Daoy (cell line): ENCODE results near the gene TIAL1. TPM values are rescaled to one million over a fixed set of nuclear protein-coding genes. Genes with fewer than 3 reads are reported as not detected.
"Not testable (repeated sequence)": the region's sequence is repeated elsewhere in the genome, so short reads cannot be mapped to it uniquely, and the experiment has no call there.

ENCODE experiments used
- DNase-seq: peaks from one replicate; pipeline ENCODE4 v3.0.0-alpha.2; 2015; ENCODE audit warnings: low read depth
- total RNA-seq: library from RNA; depleted of rRNA; stranded (reverse); fragments of >200 nt; shearing (Covaris generic); gene quantifications from 2 replicates; pipeline ENCODE4 v1.2.3, GENCODE V29; 2014

TIAL1 gene
- total RNA-seq, 1 experiment from 2014 or later = 40.4 TPM

DNA sequence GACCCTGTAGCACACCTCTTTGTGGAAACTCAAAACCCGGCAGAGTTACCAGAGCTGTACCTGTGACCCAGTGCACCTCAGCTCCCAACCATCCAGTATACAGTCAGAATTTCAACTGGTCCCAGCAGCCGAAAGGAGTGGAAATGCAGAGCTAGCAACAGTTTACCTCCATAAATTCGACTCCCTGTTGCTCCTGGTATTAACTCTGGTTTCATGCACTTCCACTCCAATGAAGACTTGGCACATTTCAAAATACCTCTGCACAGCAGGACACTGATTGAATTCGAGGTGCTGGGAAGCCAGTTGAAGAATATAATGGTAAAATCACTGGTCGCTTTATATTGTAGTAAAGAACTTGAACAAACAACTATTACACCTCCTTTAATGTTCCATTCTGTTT, 17.9 kb upstream of the TIAL1 start:
- no peak for DNase-seq

DNA sequence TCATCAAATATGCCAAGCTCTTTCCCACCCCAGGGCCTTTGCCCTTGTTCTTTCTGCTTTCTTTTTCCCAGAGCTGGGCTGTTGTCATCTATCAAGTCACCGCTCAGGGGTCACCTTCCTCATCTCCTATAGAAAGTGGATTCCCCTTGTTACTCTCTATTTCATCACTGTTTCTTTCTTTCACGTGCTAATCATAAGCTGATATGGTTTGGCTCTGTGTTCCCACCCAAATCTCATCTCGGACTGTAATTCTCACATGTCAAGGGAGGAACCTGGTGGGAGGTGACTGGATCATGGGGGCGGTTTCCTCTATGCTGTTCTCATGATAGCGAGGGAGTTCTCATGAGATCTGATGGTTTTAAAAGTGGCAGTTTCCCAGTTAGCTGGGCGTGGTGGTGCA, 17.0 kb upstream of the TIAL1 start:
- DNase-seq = no peak

DNA sequence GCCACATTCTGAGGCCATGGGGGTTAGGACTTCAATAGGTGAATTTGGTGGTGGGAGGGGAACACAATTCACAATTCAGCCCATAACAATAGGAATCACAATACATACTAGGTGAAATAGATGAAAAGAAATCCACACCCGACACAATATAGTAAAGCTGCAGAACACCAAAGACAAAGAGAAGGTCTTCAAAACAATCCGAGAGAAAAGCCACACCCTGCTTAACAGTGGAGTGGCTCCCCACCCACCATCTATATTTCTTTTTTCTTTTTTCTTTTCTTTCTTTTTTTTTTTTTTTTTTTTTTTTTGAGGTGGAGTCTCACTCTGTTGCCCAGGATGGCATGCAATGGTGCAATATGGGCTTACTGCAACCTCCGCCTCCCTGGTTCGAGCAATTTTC, 14.7 kb upstream of the TIAL1 start:
- no peak for DNase-seq

DNA sequence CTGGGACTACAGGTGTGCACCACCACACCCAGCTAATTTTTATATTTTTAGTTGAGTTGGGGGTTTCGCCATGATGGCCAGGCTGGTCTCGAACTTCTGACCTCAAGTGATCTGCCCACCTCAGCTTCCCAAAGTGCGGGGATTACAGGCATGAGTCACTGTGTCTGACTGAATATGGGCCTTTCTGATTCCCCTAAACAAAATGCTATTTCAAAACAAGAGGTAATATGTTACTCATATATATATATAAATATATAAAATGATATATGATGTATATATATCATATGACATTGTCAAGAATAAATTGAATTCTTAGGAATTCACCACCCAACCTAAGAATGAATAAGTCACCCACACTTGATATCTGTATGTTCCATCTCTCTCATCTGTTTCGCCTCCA, 12.8 kb upstream of the TIAL1 start:
- no peak for DNase-seq

DNA sequence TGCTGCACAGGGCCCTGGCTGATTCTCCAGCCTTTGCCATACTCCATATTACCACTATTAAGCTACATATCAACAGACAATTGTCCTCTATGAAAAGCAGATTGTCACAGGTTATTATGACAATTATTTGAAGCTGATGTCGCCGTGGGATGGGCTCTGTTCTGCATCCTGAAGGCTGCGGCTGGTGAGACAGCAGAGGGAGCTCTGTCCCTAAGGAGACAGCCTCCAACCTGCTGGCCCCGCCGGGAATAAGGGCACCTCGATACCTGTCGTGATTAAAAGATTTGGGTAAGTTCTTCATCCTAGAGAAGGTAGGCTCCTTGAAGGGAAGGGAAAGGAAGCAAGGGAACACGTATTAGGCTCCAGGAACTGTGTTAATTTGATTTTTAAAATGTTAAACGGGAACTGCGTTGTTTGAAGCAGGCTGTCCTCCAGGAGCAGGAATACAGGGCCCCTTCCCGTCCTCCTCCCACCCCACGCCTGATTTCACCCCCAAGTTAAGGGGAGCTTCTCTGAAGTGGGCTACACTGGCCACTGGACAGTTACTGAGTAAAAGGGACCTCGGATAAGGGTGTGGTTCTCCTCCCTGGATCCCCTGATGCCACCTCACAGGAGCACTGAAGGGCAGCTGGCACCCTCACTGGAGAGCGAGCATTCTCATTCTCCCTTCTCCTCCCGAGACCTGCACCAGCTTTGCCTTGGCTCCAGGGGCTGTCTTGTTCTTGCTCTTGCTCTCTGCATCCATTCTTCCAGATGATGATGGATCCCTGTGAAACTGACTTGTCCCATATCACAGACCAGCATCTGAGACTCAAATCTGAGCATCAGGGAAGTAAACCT, 11.8 kb upstream of the TIAL1 start:
- DNase-seq = peak; percentile 33

DNA sequence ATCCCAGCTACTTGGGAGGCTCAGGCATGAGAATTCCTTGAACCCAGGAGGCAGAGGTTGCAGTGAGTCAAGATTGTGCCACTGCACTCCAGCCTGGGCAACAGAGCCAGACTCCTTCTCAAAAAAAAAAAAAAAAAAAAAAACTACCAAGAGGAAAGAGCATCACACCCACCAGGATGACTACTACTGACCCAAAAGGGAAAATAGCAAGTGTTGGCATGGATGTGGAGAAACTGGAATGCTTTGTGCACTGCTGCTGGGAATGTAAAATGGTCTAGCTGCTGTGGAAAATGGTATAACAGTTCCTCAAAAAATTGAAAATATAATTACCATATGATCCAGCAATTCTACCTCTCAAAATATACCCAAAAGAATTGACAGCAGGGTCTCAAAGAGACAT, 7.7 kb upstream of the TIAL1 start:
- no peak for DNase-seq

DNA sequence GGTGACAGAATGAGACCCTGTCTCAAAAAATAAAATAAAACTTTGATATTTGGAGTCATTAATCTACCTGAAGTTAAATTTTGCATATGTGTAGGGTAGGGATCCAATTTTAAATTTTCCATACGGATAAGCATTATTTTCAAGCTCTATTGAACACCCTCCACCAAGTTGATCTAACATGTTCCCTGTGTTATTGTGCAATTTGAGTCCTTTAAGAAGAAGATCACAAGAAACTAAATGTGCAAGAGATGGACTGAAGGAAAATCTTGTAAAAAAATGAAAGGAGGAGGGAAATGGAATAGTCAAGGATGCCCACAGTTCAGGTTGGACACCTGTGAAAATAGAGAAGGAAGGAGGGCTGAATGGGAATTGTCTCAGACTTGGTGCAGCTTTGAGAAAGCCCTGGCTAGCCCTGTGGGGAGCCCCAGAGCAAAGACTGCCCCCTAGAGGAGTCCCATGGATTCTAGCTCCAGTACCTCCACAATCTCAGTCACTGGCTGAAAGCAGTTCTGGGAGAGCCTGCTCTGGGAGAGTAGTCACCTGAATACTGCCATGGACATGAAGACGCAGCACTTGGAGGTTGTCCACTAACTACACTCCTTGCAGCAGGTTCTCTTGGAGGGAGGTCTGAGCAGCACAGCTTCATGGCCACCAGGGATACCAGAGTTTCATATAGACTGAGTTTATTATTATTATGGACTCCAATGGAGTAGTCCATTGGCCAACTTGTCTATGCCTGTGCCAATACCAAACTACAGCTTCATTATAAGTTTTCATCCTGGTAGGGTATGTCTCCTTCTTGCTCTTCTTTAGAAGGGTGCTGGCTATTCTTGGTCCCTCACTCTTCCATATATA, 5.7 kb upstream of the TIAL1 start:
- DNase-seq = peak; percentile 20

DNA sequence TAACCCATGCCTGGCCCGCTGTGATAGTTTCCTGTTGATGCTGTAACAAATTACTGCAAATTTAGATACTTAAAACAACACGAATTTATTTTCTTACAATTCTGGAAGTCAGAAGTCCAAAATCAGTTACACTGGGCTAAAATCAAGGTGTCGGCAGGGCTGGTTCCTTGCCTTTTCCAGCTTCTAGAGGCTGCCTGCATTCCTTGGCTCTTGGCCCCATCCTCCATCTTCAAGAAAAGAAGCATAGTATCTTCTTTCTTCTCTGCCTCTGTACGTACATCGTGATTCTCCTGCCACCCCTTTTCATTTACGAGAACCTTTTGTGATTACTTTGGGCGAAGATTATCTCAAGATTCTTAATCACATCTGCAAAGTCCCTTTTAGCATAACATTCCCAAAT, 1.6 kb upstream of the TIAL1 start:
- no peak for DNase-seq

DNA sequence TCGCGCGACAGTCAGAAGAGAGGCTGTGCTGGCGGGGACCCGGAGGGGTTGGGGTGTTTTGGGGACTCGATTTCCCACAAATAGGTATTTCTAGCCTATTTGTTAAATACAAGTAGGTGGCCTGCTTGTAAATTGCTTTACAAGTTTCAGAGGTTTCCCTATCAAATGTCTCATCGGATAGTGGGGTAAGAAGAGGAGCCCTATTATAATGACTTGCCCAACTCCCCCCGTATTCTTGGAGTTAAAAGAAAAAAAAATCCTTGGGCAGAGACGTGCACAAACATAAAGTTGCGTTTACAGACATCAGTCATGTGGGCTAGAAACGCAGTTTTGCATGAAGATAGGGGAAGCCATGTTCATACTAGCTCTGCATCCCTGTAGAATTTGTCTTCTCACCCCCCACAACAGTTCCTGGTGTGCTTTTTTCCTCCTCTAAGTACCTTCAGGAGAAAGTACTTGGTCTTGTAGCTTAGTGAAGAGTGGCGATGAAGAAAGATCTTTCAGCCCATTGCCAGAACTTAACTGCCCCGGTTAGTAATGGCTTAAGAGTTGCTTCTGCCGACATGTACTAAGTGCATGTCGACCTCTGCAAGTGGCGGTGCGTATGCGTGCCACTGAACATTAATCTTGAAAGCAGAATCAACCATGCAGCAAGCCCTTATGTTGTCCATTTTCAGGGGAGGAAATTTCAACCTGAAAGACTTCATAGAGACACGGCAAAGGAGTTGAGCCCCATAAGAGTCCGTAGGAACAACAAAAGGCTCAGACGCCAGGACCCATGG, 832 bp upstream of the TIAL1 start:
- DNase-seq = no peak

DNA sequence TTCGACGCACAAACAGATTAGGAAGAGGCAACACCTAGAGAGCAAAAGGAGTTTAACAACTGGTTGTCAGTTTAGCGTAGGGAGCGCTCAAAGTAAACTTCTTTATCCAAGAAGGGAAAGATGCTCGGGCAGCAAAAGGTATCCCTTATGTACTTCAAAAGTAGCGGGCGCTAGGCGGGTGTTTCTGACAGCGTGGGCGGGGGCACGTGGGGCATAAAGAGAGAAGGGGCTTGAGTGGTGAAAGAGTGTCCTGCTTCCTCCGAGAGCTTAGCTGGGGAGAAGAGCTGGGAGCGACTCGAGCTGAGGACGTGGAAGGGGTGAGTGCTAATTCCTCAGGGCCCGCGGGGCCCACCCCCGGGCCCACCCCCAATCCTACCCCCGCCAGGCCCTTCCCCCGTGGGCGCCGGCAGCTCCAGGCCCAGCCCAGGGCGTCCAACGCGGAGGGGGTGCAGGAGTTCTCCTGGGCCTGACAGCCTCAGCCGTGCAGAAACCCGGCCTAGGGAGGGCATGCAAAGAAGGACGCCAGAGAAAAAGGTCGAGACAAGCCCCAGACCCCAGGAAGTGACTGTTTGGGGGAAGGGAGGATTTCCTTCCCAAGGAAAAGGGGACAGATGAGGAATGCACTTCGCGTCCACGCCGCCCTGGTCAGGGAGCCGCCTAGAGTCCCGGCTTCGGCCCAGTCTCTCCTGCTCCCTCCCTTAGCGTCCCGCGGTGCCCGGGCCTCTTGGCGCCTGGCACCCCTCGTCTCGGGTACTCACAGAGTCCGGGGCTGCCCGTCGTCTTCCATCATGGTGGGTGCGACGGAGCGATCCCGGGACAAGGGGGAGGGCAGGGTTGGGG, 868 bp downstream of the TIAL1 start:
- peak; percentile 23 for DNase-seq

DNA sequence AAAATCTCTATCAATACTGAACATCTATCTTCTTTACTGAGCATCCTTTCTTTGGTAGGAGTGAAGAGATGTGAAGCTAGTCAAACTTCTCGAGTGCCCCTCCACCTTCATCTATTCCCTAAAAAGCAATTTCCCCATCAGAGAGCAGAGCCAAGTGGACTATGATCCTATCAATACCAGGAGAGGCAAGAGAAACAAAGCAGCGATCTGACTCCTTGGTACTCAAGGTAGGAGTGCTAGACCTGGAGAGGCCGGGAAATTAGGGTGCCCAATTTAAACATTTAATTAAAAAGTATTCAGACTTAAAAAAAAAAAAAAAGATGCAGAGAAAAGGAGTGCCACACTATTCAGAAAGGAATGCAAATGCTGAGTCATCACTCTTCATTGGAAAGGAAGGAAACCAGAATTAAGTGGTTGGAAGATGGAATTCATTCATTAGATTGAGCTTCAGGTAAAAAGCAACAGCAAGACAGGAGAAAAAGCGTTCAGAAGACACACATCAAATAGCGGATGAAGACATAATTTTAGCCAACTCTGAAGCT, 1.6 kb downstream of the TIAL1 start:
- DNase-seq = peak; percentile 23

DNA sequence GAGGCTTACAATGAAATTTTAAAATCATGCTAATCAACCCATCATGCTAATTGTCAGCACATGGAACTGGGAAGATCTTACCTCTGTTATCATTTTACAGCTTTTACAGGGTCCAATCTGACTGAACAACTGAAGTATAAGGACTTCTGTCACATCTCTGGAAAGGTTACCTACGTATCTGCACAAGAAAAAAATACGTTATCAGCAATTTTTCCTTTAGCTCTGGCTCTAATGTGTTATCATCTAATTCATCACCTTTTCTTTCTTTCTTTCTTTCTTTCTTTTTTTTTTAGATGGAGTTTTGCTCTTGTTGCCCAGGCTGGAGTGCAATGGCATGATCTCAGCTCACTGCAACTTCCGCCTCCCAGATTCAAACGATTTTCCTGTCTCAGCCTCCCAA, 8.7 kb downstream of the TIAL1 start:
- no peak for DNase-seq

DNA sequence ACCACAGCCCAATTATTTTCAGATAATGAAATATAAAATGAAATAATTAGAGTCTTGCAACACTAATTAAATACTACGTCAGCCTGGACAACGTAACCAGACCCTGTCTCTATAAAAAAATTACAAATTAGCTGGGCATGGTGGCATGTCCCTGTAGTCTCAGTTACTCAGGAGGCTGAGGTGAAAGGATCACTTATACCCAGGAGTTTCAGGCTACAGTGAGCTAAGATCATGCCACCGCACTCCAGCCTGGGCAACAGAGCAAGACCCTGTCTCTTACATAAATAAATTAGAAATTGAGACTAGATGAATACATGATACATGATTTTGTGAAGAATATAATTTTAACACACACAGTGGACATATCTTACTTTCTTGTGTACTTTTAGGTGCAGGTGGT, 18.4 kb downstream of the TIAL1 start:
- no peak for DNase-seq

DNA sequence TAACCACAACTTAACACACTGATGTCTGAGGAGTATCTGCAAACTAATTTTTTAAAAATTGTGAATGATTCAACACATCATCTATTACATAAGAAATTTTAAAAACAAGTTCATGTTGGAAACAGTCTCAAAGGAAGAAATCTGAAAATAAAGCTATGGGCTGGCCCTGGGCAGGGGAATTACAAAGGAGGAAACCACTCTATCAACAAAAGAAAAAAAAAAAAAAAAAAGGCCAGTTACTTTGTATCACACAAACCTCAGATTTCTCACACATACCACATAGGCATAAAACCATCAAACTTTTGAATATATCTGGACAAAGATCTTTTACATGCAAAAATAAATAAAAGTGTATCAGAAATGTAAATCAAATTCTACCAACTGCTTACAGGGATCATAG, 20.8 kb downstream of the TIAL1 start:
- DNase-seq = no peak

DNA sequence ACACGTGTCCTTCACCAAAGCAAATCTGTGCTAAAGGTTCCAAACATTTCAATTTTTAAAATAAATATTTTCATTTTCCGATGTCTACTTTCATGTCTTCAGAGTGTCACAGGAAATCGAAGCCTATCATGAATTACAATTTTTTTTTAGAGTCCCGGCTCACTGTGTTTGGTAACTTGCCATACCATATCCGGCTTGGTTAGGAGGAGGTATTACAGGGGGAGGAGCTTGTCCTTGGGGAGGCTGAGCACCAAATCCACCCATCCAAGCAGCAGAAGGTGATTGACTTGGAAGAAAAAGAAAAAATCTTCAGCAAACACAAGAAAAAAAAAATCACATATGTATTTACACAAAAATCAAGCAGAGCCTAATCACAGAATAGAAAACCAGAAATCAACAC, 21.3 kb downstream of the TIAL1 start:
- DNase-seq = peak; percentile 22

DNA sequence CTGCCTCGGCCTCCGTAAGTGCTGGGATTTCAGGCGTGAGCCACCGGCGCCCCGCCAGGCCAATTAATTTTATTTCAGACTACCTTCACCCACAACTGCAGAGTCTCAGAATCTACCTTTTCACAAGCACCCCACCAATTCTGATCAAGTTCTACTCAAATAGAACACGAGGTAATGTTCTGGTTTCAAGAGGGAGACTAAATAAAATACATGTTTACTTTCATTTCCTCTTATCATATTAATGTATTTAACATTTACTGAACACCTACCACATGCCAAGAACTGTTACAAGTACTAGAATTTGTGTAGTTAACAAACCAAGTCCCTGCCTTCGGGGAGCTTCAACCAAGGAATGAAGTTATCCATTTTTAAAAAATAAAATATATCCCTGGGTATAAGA, 28.8 kb downstream of the TIAL1 start:
- no peak for DNase-seq

DNA sequence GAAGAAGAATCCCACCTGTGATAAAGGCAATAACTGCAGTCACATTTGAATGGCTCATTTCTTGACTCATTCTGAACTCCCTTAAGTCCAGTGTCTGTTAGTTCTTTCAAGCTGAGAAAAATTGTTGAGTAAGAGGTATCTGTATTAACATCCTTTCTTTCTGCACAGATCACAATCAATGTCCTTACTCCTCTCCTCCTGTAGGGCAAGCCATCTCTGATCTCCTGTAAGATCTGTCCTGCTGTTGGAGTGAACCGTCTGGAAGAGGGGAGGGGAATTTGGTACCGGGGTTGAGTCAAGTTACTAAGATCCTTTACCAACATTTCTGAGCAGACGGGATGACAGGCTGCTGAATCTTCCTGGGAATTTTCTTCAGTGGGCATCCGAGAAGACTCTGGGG, 34.7 kb downstream of the TIAL1 start:
- DNase-seq = no peak

DNA sequence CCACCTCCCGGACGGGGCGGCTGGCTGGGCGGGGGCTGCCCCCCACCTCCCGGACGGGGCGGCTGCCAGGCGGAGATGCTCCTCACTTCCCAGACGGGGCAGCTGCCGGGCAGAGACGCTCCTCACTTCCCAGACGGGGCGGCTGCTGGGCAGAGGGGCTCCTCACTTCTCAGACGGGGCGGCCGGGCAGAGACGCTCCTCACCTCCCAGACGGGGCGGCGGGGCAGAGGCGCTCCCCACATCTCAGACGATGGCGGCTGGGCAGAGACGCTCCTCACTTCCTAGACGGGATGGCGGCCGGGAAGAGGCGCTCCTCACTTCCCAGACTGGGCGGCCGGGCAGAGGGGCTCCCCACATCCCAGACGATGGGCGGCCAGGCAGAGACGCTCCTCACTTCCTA, 37.3 kb downstream of the TIAL1 start:
- not testable (repeated sequence) for DNase-seq

DNA sequence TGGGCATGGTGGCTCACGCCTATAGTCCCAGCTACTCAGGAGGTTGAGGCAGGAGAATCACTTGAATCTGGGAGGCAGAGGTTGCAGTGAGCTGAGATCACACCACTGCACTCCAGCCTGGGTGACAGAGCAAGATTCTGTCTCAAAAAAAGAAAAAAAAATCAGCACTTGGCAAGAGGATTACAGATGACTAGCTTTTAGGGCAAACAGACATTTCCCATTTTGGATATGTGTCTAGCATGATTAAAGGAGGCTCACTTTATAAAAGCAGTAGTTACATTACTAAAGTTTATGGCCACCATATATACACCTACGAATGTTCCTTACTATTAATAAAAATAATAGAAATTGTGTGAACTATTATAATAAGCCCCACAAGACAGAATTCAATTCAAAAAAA, 40.7 kb downstream of the TIAL1 start:
- DNase-seq = not testable (repeated sequence)

DNA sequence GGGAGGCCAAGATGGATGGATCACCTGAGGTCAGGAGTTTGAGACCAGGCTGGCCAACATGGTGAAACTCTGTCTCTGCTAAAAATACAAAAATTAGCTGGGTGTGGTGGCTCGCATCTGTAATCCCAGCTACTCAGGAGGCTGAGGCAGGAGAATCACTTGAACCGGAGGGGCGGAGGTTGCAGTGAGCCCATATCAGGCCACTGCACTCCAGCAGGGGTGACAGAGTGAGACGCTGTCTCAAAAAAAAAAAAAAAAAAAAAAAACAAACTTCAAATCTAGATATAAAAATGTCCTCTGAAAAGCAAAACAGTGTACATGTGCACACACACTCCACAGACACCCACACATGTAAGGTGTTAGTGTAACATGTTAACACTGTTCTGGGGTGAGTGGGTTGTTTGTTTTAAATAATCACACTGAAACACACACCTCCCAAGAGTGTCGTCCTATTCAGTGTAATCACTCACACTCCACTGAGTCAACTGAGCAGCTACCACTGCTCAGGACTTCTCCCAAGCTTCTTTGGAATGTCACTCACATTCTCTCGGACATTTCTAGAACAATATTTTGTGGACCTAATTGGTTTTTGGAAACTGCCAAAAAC, 41.5 kb downstream of the TIAL1 start:
- no peak for DNase-seq

DNA sequence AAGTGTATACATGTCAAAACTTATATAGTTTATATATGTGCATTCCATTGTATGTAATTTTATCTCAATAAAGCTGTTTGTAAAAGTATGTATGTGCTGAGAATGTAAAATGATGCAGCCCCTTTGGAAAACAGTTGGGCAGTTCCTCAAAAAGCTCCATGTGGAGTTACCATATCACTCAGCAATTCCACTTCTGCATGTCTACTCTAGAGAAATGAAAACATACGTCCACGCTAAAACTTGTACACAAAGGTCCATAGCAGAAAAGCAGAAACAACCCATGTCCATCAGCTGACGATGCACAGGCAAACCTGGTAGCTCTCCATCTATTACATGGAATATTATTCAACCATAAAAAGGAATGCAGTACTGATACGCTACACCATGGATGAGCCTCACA, 45.9 kb downstream of the TIAL1 start:
- no peak for DNase-seq
